K562 (cell line): ENCODE results near the gene JAG2. TPM values are rescaled to one million over a fixed set of nuclear protein-coding genes. Genes with fewer than 3 reads are reported as not detected.

Experiments used
- ADNP ChIP-seq: fragments of 200-800 bp; sonication (Bioruptor generic); IDR thresholded peaks from 2 replicates; pipeline ENCODE4 v1.6.1; 2016; ENCODE audit warnings: missing genetic modification characterization, missing compliant biosample characterization
- CHD1 ChIP-seq: fragments of 200-600 bp; sonication (generic); IDR thresholded peaks from one replicate; pipeline ENCODE4 v1.6.1; 2012; ENCODE audit warnings: mild to moderate bottlenecking, moderate library complexity, low read length, inconsistent platforms
- RBM22 ChIP-seq: fragments of 200-400 bp; formaldehyde crosslinking; IDR thresholded peaks from 2 replicates; pipeline ENCODE4 v1.6.1; 2018; ENCODE audit warnings: low read length, low read depth; ENCODE audit not compliant: poor library complexity, severe bottlenecking
- SMAD1 ChIP-seq: fragments of 150-350 bp; IDR thresholded peaks from 2 replicates; pipeline ENCODE4 v1.6.1; 2014; ENCODE audit warnings: low read length, low read depth; ENCODE audit not compliant: partially characterized antibody
- SREBF2 ChIP-seq: sonication (generic); formaldehyde crosslinking; IDR thresholded peaks from 2 replicates; pipeline ENCODE4 v1.4.0; 2020; ENCODE audit warnings: mild to moderate bottlenecking, missing genetic modification reagents
- ZNF384 ChIP-seq: IDR thresholded peaks from 2 replicates; pipeline ENCODE4 v1.6.1; 2012; ENCODE audit warnings: low read depth, low read length, improper control_type of control experiment
- ZNF609 ChIP-seq: sonication (generic); formaldehyde crosslinking; IDR thresholded peaks from 2 replicates; pipeline ENCODE4 v1.8.1; 2023; ENCODE audit warnings: missing genetic modification reagents, mild to moderate bottlenecking, borderline replicate concordance
- polyA plus RNA-seq, 8 experiments: library from polyadenylated mRNA; depleted of rRNA in 4 of 8; stranded (reverse) in 5 of 8; unstranded in 3 of 8; fragments of >200 nt; fragmentation: Nextera tagmentation in 2 of 8; fragmentation: Illumina TruSeq in 1 of 8; extraction: Ambion mirVana in 2 of 8; extraction: Trizol in 1 of 8; gene quantifications; 2 replicates each; pipeline versions ENCODE4 v1.2.1 to v1.2.3, GENCODE V29; 2011 to 2014; ENCODE audit warnings: inconsistent platforms in 1 of 8, missing spikeins in 1 of 8
- total RNA-seq, 7 experiments: library from RNA; depleted of rRNA in 6 of 7; stranded (reverse); fragments of >200 nt in 6 of 7; fragmentation: Illumina TruSeq in 2 of 7; extraction: Trizol in 2 of 7; gene quantifications; 2 replicates each; pipeline versions ENCODE4 v1.2.1 to v1.2.3, GENCODE V29; 2011 to 2021; ENCODE audit warnings: low replicate concordance in 1 of 7

The JAG2 gene
- total and polyA plus RNA-seq, 9 of the 15 experiments (the other 6 are each of a cell fraction or from before 2014, with no cell fraction given): 0.25 to 48.4 (median 8.6) TPM

- TF ChIP-seq ZNF609 (CRISPR knock-in tag) (no peak), SREBF2 (CRISPR knock-in tag) (no peak), ADNP (tag) (no peak), SMAD1 (no peak), ZNF384 (no peak), RBM22 (no peak), CHD1 (no peak)
Observed at GRCh38 chr14:105119408-105120025, 49.1 kb downstream of the JAG2 start (continued).
